ENCODE results near the gene LRRC14B. TPM values are rescaled to one million over a fixed set of nuclear protein-coding genes. Genes with fewer than 3 reads are reported as not detected.
"Not testable (repeated sequence)": the region's sequence is repeated elsewhere in the genome, so short reads cannot be mapped to it uniquely, and the experiment has no call there.

LRRC14B gene
- total RNA-seq, 2 donors from 2014 or later: not detected

GRCh38 chr5:163338-163620, 28.0 kb upstream of the LRRC14B start:
- Histone ChIP-seq H3K27me3 (ENCODE audit: control insufficient read depth, insufficient read depth, low read length, poor library complexity, severe bottlenecking) (no peaks in the 10 kb centered on the region), H3K4me3 (ENCODE audit: low read length) (no peak overlapping the region), H3K9ac (ENCODE audit: extremely low read depth, low read length, poor library complexity, severe bottlenecking) (no peak overlapping the region), H3K36me3 (ENCODE audit: control insufficient read depth, insufficient read depth, low read length) (no peaks in the 10 kb centered on the region), H3K9me3 (ENCODE audit: control insufficient read depth, low read length) (no peaks in the 10 kb centered on the region), H3K27ac (ENCODE audit: low read depth, low read length) (no peak overlapping the region), H3K4me1 (ENCODE audit: control insufficient read depth, insufficient read depth, low read length) (no peaks in the 10 kb centered on the region)
- 90% methylated on average over 3 to 7 of the region's 7 CpGs for WGBS, 2 experiments (ENCODE audit: insufficient coverage in 1 of 2, insufficient read length in 1 of 2)
- Mint-ChIP-seq H3K36me3 (ENCODE audit: low read depth) (peaks cover 19% of the 10 kb centered on the region), H3K4me1 (no peaks in the 10 kb centered on the region), H3K27ac (no peak overlapping the region), H3K9me3 (peaks cover 15% of the 10 kb centered on the region), H3K4me3 (no peak overlapping the region), H3K27me3 (ENCODE audit: insufficient read depth) (no peaks in the 10 kb centered on the region)
- TF ChIP-seq CTCF (conservative IDR thresholded peaks at IDR 0.05): no peak
- DNase-seq: no peak

GRCh38 chr5:163841-164240, 27.5 kb upstream of the LRRC14B start:
- Mint-ChIP-seq H3K4me1 (no peaks in the 10 kb centered on the region), H3K9me3 (peaks cover 15% of the 10 kb centered on the region), H3K27me3 (ENCODE audit: insufficient read depth) (no peaks in the 10 kb centered on the region), H3K27ac (no peak overlapping the region), H3K36me3 (ENCODE audit: low read depth) (peaks cover 19% of the 10 kb centered on the region), H3K4me3 (no peak overlapping the region)
- 77 to 82% methylated on average over 9 to 13 of the region's 13 CpGs for WGBS, 2 experiments (ENCODE audit: insufficient coverage in 1 of 2, insufficient read length in 1 of 2)
- H3K4me3 ChIP-seq (ENCODE audit: low read length): no peak overlapping the region
- no peak for DNase-seq
- H3K27ac ChIP-seq (ENCODE audit: low read depth, low read length): no peak overlapping the region
- no peaks in the 10 kb centered on the region for H3K36me3 ChIP-seq (ENCODE audit: control insufficient read depth, insufficient read depth, low read length)
- H3K4me1 ChIP-seq (ENCODE audit: control insufficient read depth, insufficient read depth, low read length): no peaks in the 10 kb centered on the region
- no peak for TF ChIP-seq CTCF (conservative IDR thresholded peaks at IDR 0.05)
- H3K9ac ChIP-seq (ENCODE audit: extremely low read depth, low read length, poor library complexity, severe bottlenecking): no peak overlapping the region
- H3K9me3 ChIP-seq (ENCODE audit: control insufficient read depth, low read length): no peaks in the 10 kb centered on the region
- H3K27me3 ChIP-seq (ENCODE audit: control insufficient read depth, insufficient read depth, low read length, poor library complexity, severe bottlenecking): no peaks in the 10 kb centered on the region

- 75 to 78% methylated on average over 9 to 14 of the region's 14 CpGs for WGBS, 2 experiments (ENCODE audit: insufficient coverage in 1 of 2, insufficient read length in 1 of 2)
- Mint-ChIP-seq H3K9me3 (peaks cover 15% of the 10 kb centered on the region), H3K27me3 (ENCODE audit: insufficient read depth) (no peaks in the 10 kb centered on the region), H3K4me3 (no peak overlapping the region), H3K36me3 (ENCODE audit: low read depth) (peaks cover 19% of the 10 kb centered on the region), H3K27ac (no peak overlapping the region), H3K4me1 (no peaks in the 10 kb centered on the region)
- no peak for DNase-seq
- Histone ChIP-seq H3K4me1 (ENCODE audit: control insufficient read depth, insufficient read depth, low read length) (no peaks in the 10 kb centered on the region), H3K9me3 (ENCODE audit: control insufficient read depth, low read length) (no peaks in the 10 kb centered on the region), H3K27ac (ENCODE audit: low read depth, low read length) (no peak overlapping the region), H3K9ac (ENCODE audit: extremely low read depth, low read length, poor library complexity, severe bottlenecking) (no peak overlapping the region), H3K27me3 (ENCODE audit: control insufficient read depth, insufficient read depth, low read length, poor library complexity, severe bottlenecking) (no peaks in the 10 kb centered on the region), H3K4me3 (ENCODE audit: low read length) (no peak overlapping the region), H3K36me3 (ENCODE audit: control insufficient read depth, insufficient read depth, low read length) (no peaks in the 10 kb centered on the region)
- no peak for TF ChIP-seq CTCF (conservative IDR thresholded peaks at IDR 0.05)
Observed at GRCh38 chr5:164244-164643, 27.1 kb upstream of the LRRC14B start.

GRCh38 chr5:164783-165182, 26.5 kb upstream of the LRRC14B start:
- not testable (repeated sequence) for H3K27ac Mint-ChIP-seq; H3K27ac ChIP-seq (ENCODE audit: low read depth, low read length); H3K27me3 ChIP-seq (ENCODE audit: control insufficient read depth, insufficient read depth, low read length, poor library complexity, severe bottlenecking); H3K27me3 Mint-ChIP-seq (ENCODE audit: insufficient read depth); H3K4me3 ChIP-seq (ENCODE audit: low read length); H3K4me1 ChIP-seq (ENCODE audit: control insufficient read depth, insufficient read depth, low read length); H3K36me3 ChIP-seq (ENCODE audit: control insufficient read depth, insufficient read depth, low read length); H3K9me3 ChIP-seq (ENCODE audit: control insufficient read depth, low read length); H3K4me3 Mint-ChIP-seq; H3K9ac ChIP-seq (ENCODE audit: extremely low read depth, low read length, poor library complexity, severe bottlenecking); H3K4me1 Mint-ChIP-seq; DNase-seq
- Mint-ChIP-seq H3K36me3 (ENCODE audit: low read depth) (peaks cover 18% of the 10 kb centered on the region), H3K9me3 (peaks cover 15% of the 10 kb centered on the region)
- WGBS, 2 experiments (ENCODE audit: insufficient coverage in 1 of 2, insufficient read length in 1 of 2): 89 to 100% methylated on average over 7 to 24 of the region's 25 CpGs
